ENCODE data around the gene CEP290. TPM values are rescaled to one million over a fixed set of nuclear protein-coding genes. Genes with fewer than 3 reads are reported as not detected.

The CEP290 gene
- total and polyA plus RNA-seq, 2 experiments from 2014 or later, result 17.3 to 25.7 TPM

DNA sequence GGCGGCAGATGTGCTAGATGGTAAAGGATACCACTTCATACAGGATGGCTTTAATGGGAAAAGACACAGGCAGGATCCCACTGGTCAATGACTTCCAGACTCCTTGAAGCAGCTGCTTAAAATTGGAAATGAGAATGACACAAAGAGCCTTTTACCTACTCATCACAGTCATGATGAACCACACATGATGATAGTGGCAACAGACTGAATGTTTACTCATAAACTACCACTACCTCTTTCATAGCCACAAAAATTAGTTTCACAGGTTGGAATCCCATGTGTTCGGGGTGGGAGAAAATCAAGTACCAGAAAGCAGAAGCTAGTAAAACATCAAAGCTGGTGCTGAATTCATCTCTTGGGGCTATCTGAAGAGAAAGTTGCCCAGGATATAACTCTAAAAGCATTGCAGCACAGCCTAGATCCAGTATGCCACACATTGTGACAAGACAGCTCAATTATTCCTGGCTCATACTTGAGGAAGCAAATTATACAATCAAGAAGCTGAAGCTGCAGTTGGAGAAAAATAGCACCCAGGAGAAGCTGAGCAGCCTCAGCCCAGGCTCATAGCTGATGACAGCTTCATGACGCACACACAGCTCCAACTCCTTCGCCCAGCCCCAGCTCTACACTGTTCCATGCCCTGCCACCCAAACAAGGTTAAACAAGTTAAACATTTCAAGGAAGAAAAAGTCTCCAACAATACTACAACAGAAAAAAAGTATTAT lies 83.7 kb downstream of the CEP290 start:
- Histone ChIP-seq H3K9me2 (ENCODE audit: insufficient read depth) (no peaks in the 10 kb centered on the region), H3K4me2 (no peak overlapping the region), H3F3A (replicated peaks; ENCODE audit: low read depth) (no peaks in the 10 kb centered on the region), H2AFZ (no peak overlapping the region), H3K36me3 (ENCODE audit: insufficient read depth) (no peaks in the 10 kb centered on the region), H3K27ac (ENCODE audit: low read depth) (no peak overlapping the region), H3K4me1 (ENCODE audit: insufficient read depth) (no peaks in the 10 kb centered on the region), H3K27me3 (ENCODE audit: insufficient read depth) (no peaks in the 10 kb centered on the region), H3K79me2 (replicated peaks; ENCODE audit: insufficient read depth) (no peaks in the 10 kb centered on the region), H4K20me1 (replicated peaks; ENCODE audit: insufficient read depth) (no peaks in the 10 kb centered on the region), H3K4me3 (no peak overlapping the region)
- Mint-ChIP-seq H3K36me3 (ENCODE audit: low read depth) (no peaks in the 10 kb centered on the region), H3K27me3 (ENCODE audit: insufficient read depth, low read depth, poor library complexity) (no peaks in the 10 kb centered on the region), H3K27ac (no peak overlapping the region; the same call in 1 of the 2 replicates), H3K4me1 (no peaks in the 10 kb centered on the region), H3K9me3 (no peaks in the 10 kb centered on the region), H3K4me3 (no peak overlapping the region)
- no peak for ATAC-seq
- TF ChIP-seq, protein P1, sequence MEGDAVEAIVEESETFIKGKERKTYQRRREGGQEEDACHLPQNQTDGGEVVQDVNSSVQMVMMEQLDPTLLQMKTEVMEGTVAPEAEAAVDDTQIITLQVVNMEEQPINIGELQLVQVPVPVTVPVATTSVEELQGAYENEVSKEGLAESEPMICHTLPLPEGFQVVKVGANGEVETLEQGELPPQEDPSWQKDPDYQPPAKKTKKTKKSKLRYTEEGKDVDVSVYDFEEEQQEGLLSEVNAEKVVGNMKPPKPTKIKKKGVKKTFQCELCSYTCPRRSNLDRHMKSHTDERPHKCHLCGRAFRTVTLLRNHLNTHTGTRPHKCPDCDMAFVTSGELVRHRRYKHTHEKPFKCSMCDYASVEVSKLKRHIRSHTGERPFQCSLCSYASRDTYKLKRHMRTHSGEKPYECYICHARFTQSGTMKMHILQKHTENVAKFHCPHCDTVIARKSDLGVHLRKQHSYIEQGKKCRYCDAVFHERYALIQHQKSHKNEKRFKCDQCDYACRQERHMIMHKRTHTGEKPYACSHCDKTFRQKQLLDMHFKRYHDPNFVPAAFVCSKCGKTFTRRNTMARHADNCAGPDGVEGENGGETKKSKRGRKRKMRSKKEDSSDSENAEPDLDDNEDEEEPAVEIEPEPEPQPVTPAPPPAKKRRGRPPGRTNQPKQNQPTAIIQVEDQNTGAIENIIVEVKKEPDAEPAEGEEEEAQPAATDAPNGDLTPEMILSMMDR (conservative IDR thresholded peaks at IDR 0.05; ENCODE audit: low read depth in 2 of 2), result no peak
- TF ChIP-seq JUNB (IDR thresholded peaks at IDR 0.05; ENCODE audit: unreplicated experiment) (no peak), STAT1 (IDR thresholded peaks at IDR 0.05; ENCODE audit: unreplicated experiment) (no peak), ZNF331 (CRISPR knock-in tag; IDR thresholded peaks at IDR 0.05; ENCODE audit: low read depth) (no peak), EZH2phosphoT487 (IDR thresholded peaks at IDR 0.05; ENCODE audit: unreplicated experiment) (no peak), EZH2 (IDR thresholded peaks at IDR 0.05; ENCODE audit: low read depth, unreplicated experiment) (no peak), ZNF114 (CRISPR knock-in tag; IDR thresholded peaks at IDR 0.05) (no peak), NANOG (IDR thresholded peaks at IDR 0.05; ENCODE audit: borderline replicate concordance) (no peak), CREB1 (CRISPR knock-in tag; IDR thresholded peaks at IDR 0.05; ENCODE audit: low read depth) (no peak), POLR2AphosphoS5 (IDR thresholded peaks at IDR 0.05; ENCODE audit: low read depth) (no peak)
- TF ChIP-seq, protein P2, sequence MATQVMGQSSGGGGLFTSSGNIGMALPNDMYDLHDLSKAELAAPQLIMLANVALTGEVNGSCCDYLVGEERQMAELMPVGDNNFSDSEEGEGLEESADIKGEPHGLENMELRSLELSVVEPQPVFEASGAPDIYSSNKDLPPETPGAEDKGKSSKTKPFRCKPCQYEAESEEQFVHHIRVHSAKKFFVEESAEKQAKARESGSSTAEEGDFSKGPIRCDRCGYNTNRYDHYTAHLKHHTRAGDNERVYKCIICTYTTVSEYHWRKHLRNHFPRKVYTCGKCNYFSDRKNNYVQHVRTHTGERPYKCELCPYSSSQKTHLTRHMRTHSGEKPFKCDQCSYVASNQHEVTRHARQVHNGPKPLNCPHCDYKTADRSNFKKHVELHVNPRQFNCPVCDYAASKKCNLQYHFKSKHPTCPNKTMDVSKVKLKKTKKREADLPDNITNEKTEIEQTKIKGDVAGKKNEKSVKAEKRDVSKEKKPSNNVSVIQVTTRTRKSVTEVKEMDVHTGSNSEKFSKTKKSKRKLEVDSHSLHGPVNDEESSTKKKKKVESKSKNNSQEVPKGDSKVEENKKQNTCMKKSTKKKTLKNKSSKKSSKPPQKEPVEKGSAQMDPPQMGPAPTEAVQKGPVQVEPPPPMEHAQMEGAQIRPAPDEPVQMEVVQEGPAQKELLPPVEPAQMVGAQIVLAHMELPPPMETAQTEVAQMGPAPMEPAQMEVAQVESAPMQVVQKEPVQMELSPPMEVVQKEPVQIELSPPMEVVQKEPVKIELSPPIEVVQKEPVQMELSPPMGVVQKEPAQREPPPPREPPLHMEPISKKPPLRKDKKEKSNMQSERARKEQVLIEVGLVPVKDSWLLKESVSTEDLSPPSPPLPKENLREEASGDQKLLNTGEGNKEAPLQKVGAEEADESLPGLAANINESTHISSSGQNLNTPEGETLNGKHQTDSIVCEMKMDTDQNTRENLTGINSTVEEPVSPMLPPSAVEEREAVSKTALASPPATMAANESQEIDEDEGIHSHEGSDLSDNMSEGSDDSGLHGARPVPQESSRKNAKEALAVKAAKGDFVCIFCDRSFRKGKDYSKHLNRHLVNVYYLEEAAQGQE (IDR thresholded peaks at IDR 0.05; ENCODE audit: unreplicated experiment), result no peak
- TF ChIP-seq, protein P3, sequence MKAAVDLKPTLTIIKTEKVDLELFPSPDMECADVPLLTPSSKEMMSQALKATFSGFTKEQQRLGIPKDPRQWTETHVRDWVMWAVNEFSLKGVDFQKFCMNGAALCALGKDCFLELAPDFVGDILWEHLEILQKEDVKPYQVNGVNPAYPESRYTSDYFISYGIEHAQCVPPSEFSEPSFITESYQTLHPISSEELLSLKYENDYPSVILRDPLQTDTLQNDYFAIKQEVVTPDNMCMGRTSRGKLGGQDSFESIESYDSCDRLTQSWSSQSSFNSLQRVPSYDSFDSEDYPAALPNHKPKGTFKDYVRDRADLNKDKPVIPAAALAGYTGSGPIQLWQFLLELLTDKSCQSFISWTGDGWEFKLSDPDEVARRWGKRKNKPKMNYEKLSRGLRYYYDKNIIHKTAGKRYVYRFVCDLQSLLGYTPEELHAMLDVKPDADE (IDR thresholded peaks at IDR 0.05), result no peak
- TF ChIP-seq, protein P4, sequence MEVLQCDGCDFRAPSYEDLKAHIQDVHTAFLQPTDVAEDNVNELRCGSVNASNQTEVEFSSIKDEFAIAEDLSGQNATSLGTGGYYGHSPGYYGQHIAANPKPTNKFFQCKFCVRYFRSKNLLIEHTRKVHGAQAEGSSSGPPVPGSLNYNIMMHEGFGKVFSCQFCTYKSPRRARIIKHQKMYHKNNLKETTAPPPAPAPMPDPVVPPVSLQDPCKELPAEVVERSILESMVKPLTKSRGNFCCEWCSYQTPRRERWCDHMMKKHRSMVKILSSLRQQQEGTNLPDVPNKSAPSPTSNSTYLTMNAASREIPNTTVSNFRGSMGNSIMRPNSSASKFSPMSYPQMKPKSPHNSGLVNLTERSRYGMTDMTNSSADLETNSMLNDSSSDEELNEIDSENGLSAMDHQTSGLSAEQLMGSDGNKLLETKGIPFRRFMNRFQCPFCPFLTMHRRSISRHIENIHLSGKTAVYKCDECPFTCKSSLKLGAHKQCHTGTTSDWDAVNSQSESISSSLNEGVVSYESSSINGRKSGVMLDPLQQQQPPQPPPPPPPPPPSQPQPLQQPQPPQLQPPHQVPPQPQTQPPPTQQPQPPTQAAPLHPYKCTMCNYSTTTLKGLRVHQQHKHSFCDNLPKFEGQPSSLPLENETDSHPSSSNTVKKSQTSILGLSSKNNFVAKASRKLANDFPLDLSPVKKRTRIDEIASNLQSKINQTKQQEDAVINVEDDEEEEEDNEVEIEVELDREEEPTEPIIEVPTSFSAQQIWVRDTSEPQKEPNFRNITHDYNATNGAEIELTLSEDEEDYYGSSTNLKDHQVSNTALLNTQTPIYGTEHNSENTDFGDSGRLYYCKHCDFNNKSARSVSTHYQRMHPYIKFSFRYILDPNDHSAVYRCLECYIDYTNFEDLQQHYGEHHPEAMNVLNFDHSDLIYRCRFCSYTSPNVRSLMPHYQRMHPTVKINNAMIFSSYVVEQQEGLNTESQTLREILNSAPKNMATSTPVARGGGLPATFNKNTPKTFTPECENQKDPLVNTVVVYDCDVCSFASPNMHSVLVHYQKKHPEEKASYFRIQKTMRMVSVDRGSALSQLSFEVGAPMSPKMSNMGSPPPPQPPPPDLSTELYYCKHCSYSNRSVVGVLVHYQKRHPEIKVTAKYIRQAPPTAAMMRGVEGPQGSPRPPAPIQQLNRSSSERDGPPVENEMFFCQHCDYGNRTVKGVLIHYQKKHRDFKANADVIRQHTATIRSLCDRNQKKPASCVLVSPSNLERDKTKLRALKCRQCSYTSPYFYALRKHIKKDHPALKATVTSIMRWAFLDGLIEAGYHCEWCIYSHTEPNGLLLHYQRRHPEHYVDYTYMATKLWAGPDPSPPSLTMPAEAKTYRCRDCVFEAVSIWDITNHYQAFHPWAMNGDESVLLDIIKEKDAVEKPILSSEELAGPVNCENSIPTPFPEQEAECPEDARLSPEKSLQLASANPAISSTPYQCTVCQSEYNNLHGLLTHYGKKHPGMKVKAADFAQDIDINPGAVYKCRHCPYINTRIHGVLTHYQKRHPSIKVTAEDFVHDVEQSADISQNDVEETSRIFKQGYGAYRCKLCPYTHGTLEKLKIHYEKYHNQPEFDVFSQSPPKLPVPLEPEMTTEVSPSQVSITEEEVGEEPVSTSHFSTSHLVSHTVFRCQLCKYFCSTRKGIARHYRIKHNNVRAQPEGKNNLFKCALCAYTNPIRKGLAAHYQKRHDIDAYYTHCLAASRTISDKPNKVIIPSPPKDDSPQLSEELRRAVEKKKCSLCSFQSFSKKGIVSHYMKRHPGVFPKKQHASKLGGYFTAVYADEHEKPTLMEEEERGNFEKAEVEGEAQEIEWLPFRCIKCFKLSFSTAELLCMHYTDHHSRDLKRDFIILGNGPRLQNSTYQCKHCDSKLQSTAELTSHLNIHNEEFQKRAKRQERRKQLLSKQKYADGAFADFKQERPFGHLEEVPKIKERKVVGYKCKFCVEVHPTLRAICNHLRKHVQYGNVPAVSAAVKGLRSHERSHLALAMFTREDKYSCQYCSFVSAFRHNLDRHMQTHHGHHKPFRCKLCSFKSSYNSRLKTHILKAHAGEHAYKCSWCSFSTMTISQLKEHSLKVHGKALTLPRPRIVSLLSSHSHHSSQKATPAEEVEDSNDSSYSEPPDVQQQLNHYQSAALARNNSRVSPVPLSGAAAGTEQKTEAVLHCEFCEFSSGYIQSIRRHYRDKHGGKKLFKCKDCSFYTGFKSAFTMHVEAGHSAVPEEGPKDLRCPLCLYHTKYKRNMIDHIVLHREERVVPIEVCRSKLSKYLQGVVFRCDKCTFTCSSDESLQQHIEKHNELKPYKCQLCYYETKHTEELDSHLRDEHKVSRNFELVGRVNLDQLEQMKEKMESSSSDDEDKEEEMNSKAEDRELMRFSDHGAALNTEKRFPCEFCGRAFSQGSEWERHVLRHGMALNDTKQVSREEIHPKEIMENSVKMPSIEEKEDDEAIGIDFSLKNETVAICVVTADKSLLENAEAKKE (CRISPR knock-in tag; IDR thresholded peaks at IDR 0.05), result no peak
- DNase-seq (ENCODE audit: low spot score), result no peak

Data from GM23338 (cell line).